GM23338 (cell line): ENCODE data around the gene SLC22A3. TPM values are rescaled to one million over a fixed set of nuclear protein-coding genes. Genes with fewer than 3 reads are reported as not detected.

Source experiments
- ATAC-seq: fragments of 200-7000 bp; cut with Tn5 transposase; 3 replicates; pipeline ENCODE4 v1.9.1; 2020
- DNase-seq: peaks from one replicate; pipeline ENCODE4 v3.0.0-alpha.2; 2015; ENCODE audit warnings: low spot score
- H2AFZ ChIP-seq: fragments of 200-600 bp; sonication (generic); 2 replicates; pipeline ENCODE4 v1.8.0; 2016; ENCODE audit warnings: antibody characterized with exemption, mild to moderate bottlenecking, moderate library complexity
- H3F3A ChIP-seq: fragments of 200-600 bp; sonication (generic); replicated peaks from 2 replicates; pipeline ENCODE4 v1.8.0; 2017; ENCODE audit warnings: antibody characterized with exemption, mixed run types, low read depth
- H3K27ac ChIP-seq: fragments of 200-600 bp; sonication (generic); 2 replicates; pipeline ENCODE4 v1.6.1; 2016; ENCODE audit warnings: low read depth
- H3K27me3 ChIP-seq: fragments of 200-600 bp; sonication (generic); 2 replicates; pipeline ENCODE4 v1.8.0; 2016; ENCODE audit warnings: mild to moderate bottlenecking, mixed run types, moderate library complexity; ENCODE audit not compliant: insufficient read depth
- H3K36me3 ChIP-seq: fragments of 200-600 bp; sonication (generic); 2 replicates; pipeline ENCODE4 v1.8.0; 2016; ENCODE audit warnings: mild to moderate bottlenecking; ENCODE audit not compliant: insufficient read depth
- H3K4me1 ChIP-seq: fragments of 200-600 bp; sonication (generic); 2 replicates; pipeline ENCODE4 v1.8.0; 2016; ENCODE audit warnings: mild to moderate bottlenecking, moderate library complexity; ENCODE audit not compliant: insufficient read depth
- H3K4me2 ChIP-seq: fragments of 200-600 bp; sonication (generic); 2 replicates; pipeline ENCODE4 v1.7.1; 2017; ENCODE audit warnings: mixed run types
- H3K4me3 ChIP-seq: fragments of 200-600 bp; sonication (generic); 2 replicates; pipeline ENCODE4 v1.6.1; 2016; ENCODE audit warnings: mixed run types
- H3K79me2 ChIP-seq: fragments of 200-600 bp; sonication (generic); replicated peaks from 2 replicates; pipeline ENCODE4 v1.8.0; 2017; ENCODE audit warnings: mild to moderate bottlenecking; ENCODE audit not compliant: insufficient read depth
- H3K9me2 ChIP-seq: fragments of 200-600 bp; sonication (generic); 2 replicates; pipeline ENCODE4 v1.8.0; 2017; ENCODE audit not compliant: insufficient read depth
- H4K20me1 ChIP-seq: fragments of 200-600 bp; sonication (generic); replicated peaks from 2 replicates; pipeline ENCODE4 v1.8.0; 2017; ENCODE audit warnings: mild to moderate bottlenecking; ENCODE audit not compliant: insufficient read depth
- H3K27ac Mint-ChIP-seq: 2 replicates; pipeline ENCODE4 v1.8.0; 2020; ENCODE audit warnings: inconsistent platforms, mild to moderate bottlenecking, moderate library complexity, mixed read lengths
- H3K27me3 Mint-ChIP-seq: 3 replicates; pipeline ENCODE4 v1.8.0; 2022; ENCODE audit warnings: low read depth, mild to moderate bottlenecking, moderate library complexity, mixed read lengths, inconsistent platforms; ENCODE audit not compliant: insufficient read depth, poor library complexity
- H3K36me3 Mint-ChIP-seq: 3 replicates; pipeline ENCODE4 v1.8.0; 2021; ENCODE audit warnings: low read depth, mild to moderate bottlenecking, inconsistent platforms, moderate library complexity, mixed read lengths
- H3K4me1 Mint-ChIP-seq: 3 replicates; pipeline ENCODE4 v1.8.0; 2020; ENCODE audit warnings: mild to moderate bottlenecking, inconsistent platforms, mixed read lengths
- H3K4me3 Mint-ChIP-seq: 3 replicates; pipeline ENCODE4 v1.8.0; 2021; ENCODE audit warnings: moderate library complexity, mild to moderate bottlenecking, inconsistent platforms, mixed read lengths
- H3K9me3 Mint-ChIP-seq: 3 replicates; pipeline ENCODE4 v1.8.0; 2020; ENCODE audit warnings: moderate library complexity, mild to moderate bottlenecking, inconsistent platforms, mixed read lengths
- CREB1 ChIP-seq: fragments of 250-450 bp; sonication (Bioruptor Pico); IDR thresholded peaks from 2 replicates; pipeline ENCODE4 v1.5.0; 2020; ENCODE audit warnings: low read depth, mild to moderate bottlenecking, moderate library complexity
- ETS1 ChIP-seq: IDR thresholded peaks from 2 replicates; pipeline ENCODE4 v1.6.1; 2016; ENCODE audit warnings: antibody characterized with exemption
- NANOG ChIP-seq: IDR thresholded peaks from 2 replicates; pipeline ENCODE4 v1.6.1; 2016; ENCODE audit warnings: antibody characterized with exemption, borderline replicate concordance
- REST ChIP-seq: IDR thresholded peaks from one replicate; pipeline ENCODE4 v1.6.1; 2018; ENCODE audit warnings: antibody characterized with exemption; ENCODE audit not compliant: unreplicated experiment
- ZNF114 ChIP-seq: fragments of 250-450 bp; sonication (Bioruptor Pico); IDR thresholded peaks from 2 replicates; pipeline ENCODE4 v1.5.0; 2020; ENCODE audit warnings: mild to moderate bottlenecking, moderate library complexity
- ZNF462 ChIP-seq: fragments of 250-450 bp; sonication (Bioruptor Pico); IDR thresholded peaks from 2 replicates; pipeline ENCODE4 v1.5.0; 2020; ENCODE audit warnings: mild to moderate bottlenecking, moderate library complexity
- polyA plus RNA-seq: library from polyadenylated mRNA; unstranded; fragments of >200 nt; fragmentation: Nextera tagmentation; extraction: Ambion mirVana; gene quantifications from 2 replicates; pipeline ENCODE4 v1.2.1, GENCODE V29; 2016
- total RNA-seq: library from RNA; depleted of rRNA; stranded (reverse); fragments of >200 nt; shearing (Covaris generic); gene quantifications from 2 replicates; pipeline ENCODE4 v1.2.3, GENCODE V29; 2014

Gene SLC22A3
- total and polyA plus RNA-seq, 2 experiments from 2014 or later, result 0.78 to 3.2 TPM

- Mint-ChIP-seq H3K27ac (no peak overlapping the region), H3K36me3 (no peaks in the 10 kb centered on the region), H3K4me3 (no peak overlapping the region), H3K4me1 (peaks cover 3% of the 10 kb centered on the region; the same call in 1 of the 3 replicates), H3K27me3 (peaks cover 2% of the 10 kb centered on the region), H3K9me3 (no peaks in the 10 kb centered on the region)
- no peaks in the 10 kb centered on the region for H3K4me1 ChIP-seq
- peak overlapping the region; percentile 29; the same call in 1 of the 2 replicates for H2AFZ ChIP-seq
- no peaks in the 10 kb centered on the region for H3K36me3 ChIP-seq
- no peaks in the 10 kb centered on the region for H3K9me2 ChIP-seq
- H3F3A ChIP-seq, result no peaks in the 10 kb centered on the region
- H3K4me3 ChIP-seq, result no peak overlapping the region
- DNase-seq (no peak), ATAC-seq (no peak)
- H3K27ac ChIP-seq, result no peak overlapping the region
- no peak overlapping the region for H3K4me2 ChIP-seq
- TF ChIP-seq ETS1 (no peak), ZNF114 (CRISPR knock-in tag) (no peak)
- H3K79me2 ChIP-seq, result no peaks in the 10 kb centered on the region; the same call in none of the 2 replicates
- no peaks in the 10 kb centered on the region for H4K20me1 ChIP-seq
- H3K27me3 ChIP-seq, result no peaks in the 10 kb centered on the region
These were observed 10.3 kb downstream of the SLC22A3 start for GRCh38 chr6:160358225-160359119.

GRCh38 chr6:160360955-160361354 lies 12.8 kb downstream of the SLC22A3 start:
- H3K4me1 Mint-ChIP-seq, result no peaks in the 10 kb centered on the region; the same call in 2 of the 3 replicates

More at GRCh38 chr6:160360955-160361354, 12.8 kb downstream of the SLC22A3 start:
- Mint-ChIP-seq H3K27me3 (peaks cover 6% of the 10 kb centered on the region), H3K9me3 (no peaks in the 10 kb centered on the region; the same call in 2 of the 3 replicates), H3K4me3 (no peak overlapping the region), H3K36me3 (no peaks in the 10 kb centered on the region), H3K27ac (no peak overlapping the region)
- Histone ChIP-seq H3K36me3 (no peaks in the 10 kb centered on the region), H3F3A (no peaks in the 10 kb centered on the region), H4K20me1 (no peaks in the 10 kb centered on the region), H3K4me2 (no peak overlapping the region), H2AFZ (no peak overlapping the region), H3K4me3 (no peak overlapping the region), H3K27ac (no peak overlapping the region), H3K9me2 (no peaks in the 10 kb centered on the region), H3K4me1 (no peaks in the 10 kb centered on the region), H3K27me3 (no peaks in the 10 kb centered on the region), H3K79me2 (no peaks in the 10 kb centered on the region; the same call in 1 of the 2 replicates)
- ATAC-seq (no peak), DNase-seq (no peak)
- TF ChIP-seq REST (no peak), CREB1 (CRISPR knock-in tag) (no peak), ZNF114 (CRISPR knock-in tag) (no peak), ZNF462 (CRISPR knock-in tag) (no peak), NANOG (no peak)
